ENCODE data around the gene VEZT.
"Not testable (repeated sequence)": the region's sequence is repeated elsewhere in the genome, so short reads cannot be mapped to it uniquely, and the experiment has no call there.

The VEZT gene

DNA sequence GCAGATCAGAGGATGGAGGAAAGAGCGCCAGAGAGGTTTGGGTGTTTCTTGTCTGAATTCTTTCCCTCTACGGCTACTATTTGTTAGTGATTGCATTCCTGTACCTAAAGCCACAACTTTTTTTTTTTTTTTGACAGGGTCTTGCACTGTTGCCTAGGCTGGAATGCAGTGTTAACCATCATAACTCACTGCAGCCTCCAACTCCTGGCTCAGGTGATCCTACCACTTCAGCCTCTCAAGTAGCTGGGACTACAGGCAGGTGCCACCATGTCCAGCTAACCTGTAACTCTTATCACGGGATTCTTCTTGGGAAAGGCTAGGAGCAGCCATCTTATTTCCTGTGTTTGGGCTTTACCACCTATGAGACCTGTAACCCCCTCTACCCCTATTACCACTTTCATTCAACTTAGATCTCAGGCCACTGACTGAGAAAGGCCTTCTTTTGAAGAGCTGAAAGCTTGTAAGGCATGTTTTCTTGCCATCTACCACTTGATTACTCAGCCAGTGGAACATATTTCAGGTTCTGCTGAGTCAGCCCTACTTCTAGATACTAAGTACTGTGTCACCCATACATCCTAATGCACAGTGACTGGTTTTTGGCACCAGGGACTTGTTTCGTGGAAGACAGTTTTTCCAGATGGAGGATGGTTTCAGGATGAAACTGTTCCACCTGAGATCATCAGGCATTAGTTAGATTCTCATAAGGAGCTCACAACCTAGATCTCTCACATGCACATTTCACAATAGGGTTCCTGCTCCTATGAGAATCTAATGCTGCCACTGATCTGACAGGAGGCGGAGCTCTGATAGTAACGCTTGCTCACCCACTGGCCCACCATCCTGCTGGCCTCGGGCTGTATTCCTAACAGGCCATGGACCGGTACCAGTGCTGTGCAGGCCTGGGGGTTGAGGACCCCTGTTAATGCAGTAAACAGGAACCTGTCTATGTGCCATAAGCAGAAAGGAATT lies 6.9 kb downstream of the VEZT start:
- no peak for DNase-seq (ENCODE audit: low spot score)

DNA sequence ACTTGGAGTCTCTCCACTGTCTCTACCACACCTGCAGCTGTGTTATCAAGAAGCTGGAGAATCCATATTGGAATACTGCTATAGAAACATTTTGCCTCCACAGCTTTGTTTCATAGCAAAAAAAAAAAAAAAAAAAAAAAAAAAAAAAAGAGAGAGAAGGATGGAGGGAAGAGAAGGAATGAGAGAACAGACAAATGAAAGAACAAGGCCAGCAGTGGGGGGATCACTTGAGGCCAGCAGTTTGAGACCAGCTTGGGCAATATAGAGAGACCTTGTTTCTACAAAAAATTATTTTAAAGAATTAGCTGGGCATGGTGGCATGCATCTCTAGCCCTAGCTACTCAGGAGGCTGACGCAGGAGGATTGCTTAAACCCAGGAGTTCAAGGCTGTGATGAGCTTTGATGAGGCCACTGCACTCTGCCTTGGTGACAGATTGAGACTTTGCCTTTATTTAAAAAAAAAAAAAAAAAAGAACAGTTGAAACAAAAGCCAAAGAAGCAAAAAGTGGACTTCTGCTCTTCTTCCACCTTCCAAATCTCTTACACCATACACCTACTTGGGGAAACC lies 8.1 kb downstream of the VEZT start:
- DNase-seq (ENCODE audit: low spot score) = no peak

DNA sequence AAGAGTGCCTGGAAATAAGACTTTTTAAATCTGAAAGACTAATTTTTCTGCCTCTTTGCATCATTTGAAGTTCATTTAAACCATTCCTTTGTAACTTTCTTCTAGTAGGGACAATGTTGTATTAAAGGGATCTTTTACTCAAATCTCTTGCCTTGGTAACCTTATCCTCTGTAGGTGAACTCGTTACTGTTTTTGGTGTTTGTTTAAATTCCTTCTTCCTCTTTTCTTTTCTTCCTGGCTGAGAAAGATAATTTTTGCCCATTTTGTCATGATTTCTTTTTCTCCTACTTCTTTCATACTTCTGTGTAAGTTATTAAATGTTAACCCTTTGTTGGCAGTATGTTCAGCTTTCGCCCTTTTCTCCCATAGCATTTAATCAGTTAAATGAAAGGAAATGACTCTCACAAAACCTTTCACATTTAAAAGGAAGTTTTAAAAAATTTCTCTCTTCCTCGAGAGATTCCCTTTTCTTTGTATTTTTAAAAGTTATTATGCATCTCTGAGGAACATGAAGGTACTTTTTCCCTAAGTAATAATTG lies 10.3 kb downstream of the VEZT start:
- no peak for DNase-seq (ENCODE audit: low spot score)

DNA sequence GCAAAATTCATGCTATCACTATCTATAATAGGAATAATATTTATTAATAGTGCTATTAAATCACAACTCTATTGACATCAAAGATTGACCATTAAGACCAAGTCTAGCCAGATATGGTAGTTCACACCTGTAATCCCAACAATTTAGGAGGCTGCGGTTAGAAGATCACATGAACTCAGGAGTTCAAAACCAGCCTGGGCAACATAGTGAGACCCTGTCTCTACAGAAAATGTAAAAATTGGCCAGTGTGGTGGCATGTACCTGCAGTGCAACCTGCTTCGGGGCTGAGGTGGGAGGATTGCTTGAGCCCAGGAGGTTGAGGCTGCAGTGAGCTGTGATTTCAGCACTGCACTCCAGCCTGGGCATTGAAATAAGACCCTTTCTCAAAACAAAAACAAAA lies 11.0 kb downstream of the VEZT start:
- no peak for DNase-seq (ENCODE audit: low spot score)

DNA sequence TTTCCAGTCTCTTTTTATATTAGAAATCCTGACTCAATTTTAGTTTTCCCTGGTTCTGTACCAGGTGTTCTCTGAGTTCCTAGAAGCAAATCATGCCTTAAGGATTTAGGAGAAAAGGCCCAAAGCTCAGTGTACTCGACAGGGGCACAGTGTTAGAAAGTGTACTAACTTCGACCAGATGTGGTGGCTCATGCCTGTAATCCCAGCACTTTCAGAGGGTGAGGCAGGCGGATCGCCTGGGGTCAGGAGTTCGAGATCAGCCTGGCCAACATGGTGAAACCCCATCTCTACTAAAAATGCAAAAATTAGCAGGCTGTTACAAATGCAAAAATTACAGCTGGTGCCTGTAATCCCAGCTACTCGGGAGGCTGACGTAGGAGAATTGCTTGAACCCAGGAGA lies 12.0 kb downstream of the VEZT start:
- DNase-seq (ENCODE audit: low spot score) = no peak

DNA sequence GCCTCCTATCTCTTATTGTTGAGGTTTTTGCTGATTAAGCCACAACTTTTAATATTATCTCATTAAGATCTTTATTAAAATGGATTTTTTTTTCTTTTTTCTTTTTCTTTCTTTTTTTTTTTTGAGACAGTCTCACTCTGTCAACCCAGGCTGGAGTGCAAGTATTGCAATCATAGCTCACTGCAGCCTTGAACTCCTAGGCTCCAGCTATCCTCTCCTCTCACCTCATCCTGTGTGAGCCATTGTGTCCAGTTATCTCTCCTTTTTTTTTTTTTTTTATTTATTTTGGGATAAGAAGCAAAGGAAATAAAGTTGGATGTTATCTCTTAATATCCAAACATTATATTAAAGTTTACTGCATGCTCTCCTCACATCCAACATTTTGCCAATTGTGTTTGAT lies 12.7 kb downstream of the VEZT start:
- no peak for DNase-seq (ENCODE audit: low spot score)

DNA sequence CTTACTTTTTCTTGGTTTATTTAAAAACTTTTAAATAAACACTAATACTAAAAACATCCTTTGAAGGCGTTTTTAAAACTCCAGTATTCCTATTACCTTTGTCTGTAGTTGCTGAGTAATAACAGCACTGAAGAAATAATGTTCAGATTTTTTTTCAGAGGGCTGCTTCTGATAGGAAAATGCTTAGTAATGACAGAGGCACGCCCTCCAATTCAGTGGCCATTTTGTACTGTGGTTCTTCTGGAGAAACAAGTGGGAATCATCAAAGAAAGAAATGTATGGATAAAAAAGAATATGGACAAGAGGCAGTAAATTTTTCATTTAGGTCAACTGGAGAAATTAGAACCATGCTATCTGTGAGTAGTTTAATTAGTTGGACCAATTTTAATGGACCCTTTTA lies 13.6 kb downstream of the VEZT start:
- DNase-seq (ENCODE audit: low spot score) = no peak

DNA sequence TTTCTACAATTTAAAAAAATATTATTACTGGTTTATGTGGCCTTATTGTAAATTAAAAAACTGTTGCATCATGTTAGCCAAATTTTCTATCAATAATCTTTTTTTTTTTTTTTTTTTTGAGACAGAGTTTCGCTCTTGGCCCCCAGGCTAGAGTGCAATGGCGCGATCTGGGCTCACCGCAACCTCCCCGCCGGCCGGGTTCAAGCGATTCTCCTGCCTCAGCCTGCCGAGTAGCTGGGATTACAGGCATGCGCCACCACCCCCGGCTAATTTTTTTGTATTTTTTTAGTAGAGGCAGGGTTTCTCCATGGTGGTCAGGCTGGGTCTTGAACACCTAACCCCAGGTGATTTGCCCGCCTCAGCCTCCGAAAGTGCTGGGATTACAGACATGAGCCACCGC lies 16.6 kb downstream of the VEZT start:
- not testable (repeated sequence) for DNase-seq (ENCODE audit: low spot score)

DNA sequence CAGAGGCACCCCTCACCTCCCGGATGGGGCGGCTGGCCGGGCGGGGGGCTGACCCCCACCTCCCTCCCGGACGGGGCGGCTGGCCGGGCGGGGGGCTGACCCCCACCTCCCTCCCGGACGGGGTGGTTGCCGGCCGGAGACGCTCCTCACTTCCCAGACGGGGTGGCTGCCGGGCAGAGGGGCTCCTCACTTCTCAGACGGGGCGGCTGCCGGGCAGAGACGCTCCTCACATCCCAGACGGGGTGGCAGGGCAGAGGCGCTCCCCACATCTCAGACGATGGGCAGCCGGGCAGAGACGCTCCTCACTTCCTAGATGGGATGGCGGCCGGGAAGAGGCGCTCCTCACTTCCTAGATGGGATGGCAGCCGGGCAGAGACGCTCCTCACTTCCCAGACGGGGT lies 18.0 kb downstream of the VEZT start:
- not testable (repeated sequence) for DNase-seq (ENCODE audit: low spot score)

DNA sequence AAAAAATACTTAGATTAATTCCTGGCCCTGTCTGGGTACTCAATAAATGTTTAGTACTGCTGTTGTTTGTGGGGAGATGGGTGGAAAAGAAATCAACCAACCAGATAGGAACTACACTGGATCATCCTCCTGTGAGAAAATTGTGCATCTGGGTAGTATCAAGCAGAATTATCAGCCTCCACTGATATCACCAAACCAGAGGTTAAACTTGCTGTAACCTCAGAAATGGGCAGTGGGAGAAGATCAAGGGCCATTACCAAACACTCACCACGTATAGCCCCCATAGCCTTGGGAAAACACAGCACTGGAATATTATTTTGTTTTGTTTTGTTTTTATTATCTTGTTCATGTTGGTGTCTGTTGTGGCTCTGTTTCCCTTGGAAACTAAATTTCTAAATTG lies 19.7 kb downstream of the VEZT start:
- DNase-seq (ENCODE audit: low spot score) = no peak

DNA sequence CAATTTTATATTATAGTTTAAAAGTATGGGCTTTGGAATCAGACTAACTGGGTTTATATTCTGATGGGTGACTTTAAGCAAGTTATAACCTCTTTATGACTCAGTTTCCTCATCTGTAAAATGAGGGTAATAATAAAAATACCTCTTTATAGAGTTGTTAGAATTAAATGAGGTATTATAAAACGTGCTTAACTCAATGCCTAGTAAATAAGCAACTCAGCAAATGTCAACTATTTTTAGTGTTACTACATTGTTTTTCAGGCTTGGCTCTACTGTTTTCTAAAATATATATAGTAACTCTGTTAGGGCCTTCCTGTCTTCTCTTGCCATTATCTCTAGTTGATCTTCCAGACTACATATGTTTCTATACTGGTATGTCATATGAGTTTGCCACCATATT lies 20.5 kb downstream of the VEZT start:
- no peak for DNase-seq (ENCODE audit: low spot score)

DNA sequence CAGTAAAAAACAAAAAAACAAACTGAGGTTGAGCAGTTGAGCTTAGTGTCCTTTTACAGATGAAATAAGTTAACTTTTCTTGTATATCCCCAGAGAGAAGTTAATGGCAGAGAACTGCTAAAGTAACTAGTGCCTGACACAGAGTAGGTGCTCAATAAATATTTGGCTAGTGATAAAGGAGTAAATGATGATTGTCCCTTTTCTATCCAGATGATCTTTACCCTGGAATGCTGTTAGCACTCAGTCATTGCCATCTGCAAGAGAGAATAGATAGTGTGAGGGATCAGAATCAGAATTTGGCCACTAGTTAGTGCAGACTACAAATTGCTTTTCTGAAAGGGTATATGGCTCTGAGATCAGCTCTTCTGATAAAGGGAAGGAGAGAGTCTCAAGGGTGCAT lies 21.6 kb downstream of the VEZT start:
- no peak for DNase-seq (ENCODE audit: low spot score)

DNA sequence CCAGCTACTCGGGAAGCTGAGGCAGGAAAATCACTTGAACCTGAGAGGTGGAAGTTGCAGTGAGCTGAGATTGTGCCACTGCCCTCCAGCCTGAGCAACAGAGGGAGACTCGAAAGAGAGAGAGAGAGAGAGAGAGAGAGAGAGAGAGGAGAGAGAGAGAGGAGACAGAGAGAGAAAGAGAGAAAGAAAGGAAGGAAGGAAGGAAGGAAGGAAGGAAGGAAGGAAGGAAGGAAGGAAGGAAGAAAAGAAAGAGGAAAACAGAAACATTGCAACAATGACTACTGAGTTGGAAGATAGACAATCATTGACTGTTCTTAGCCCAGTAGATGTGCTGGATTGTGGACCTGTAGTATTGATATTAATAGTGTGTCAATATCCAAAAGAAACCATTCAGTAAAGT lies 22.2 kb downstream of the VEZT start:
- DNase-seq (ENCODE audit: low spot score) = not testable (repeated sequence)

DNA sequence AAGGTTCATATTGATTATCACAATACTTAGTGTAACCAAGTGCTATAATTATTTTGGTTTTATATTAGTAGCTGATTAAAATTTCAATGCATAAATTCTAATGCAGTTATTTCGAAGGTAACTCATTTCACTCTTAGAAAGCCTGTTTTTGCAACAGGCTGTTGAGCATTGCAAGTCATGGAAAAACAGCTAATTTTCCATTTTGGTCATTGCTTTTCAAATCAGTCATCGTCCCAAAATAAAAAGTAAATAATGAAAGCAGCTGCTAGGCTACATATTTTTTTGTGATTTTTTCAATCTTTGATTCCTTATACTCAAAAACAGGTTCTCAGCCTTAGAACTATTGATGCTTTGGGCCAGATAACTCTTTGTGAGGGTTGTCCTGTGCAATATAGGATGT lies 22.9 kb downstream of the VEZT start:
- DNase-seq (ENCODE audit: low spot score) = no peak

DNA sequence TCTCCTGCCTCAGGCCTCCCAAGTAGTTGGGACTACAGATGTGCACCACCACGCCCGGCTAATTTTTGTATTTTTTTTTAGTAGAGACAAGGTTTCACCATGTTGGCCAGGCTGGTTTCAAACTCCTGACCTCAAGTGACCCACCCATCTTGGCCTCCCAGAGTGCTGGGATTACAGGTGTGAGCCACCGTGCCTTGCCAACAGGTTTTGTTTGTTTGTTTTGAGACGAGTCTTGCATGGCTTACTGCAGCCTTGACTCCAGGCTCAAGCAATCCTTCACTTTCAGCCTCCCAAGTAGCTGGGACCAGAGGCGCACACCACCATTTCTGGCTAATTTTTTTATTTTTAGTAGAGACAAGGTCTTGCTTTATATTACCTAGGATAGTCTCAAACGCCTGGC lies 23.5 kb downstream of the VEZT start:
- not testable (repeated sequence) for DNase-seq (ENCODE audit: low spot score)

DNA sequence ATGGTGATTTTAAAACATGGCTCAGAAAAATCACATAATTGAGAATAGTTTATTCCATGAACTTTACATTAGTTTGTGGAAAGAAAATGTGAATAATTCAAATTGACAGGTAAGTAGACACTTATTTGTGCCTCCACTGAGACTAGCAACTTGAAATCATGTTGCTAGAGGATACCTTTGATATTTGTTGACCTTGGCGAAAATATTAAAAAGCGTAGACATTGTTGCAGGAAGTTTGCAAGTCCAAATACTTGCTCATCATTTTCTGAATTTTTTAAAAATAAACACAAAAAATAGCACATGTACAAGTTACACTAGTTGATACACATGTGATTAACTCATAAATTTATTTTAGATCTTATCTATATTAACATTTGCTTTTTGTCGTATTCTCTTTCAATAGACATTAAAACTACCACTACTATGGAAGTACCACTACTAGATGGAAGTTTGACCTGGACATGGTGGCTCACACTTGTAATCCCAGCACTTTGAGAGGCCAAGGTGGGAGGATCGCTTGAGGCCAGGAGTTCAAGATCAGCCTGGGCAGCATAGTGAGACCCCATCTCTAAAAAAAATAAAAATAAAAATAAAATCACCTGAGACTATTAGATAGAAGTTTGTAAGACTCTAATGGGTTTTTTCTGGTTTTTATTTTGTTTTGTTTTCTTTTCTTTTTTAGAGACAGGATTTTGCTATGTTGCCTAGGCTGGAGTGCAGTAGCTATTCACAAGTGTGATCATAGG lies 24.3 kb downstream of the VEZT start:
- no peak for DNase-seq (ENCODE audit: low spot score)

DNA sequence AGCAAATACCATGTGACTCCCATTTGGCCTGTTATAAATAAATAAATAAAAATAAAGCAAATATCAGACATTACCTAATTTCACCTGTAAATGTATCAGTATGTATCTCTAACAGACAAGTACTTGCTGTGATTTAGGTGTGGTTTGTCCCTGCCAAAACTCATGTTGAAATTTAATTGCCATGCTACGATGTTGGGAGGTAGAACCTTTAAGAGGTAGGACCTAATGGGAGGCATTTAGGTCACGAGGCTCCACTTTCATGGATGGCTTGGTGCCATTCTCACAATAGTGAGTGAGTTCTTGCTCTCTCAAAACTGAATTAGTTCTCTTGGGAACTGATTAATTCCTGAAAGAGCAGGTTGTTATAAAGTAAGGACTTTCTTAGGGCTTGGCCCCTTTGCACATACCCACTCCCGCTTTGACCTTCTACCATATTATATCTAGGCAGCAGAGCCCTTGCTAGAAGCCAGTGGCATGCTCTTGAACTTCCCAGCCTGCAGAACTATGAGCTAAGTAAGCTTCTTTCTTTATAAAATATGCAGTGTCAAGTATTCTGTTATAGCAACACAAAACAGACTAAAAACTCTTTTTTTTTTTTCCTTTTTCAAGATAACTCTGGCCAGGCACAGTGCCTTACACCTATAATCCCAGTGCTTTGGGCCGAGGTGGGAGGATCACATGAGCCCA lies 26.0 kb downstream of the VEZT start:
- no peak for DNase-seq (ENCODE audit: low spot score)

DNA sequence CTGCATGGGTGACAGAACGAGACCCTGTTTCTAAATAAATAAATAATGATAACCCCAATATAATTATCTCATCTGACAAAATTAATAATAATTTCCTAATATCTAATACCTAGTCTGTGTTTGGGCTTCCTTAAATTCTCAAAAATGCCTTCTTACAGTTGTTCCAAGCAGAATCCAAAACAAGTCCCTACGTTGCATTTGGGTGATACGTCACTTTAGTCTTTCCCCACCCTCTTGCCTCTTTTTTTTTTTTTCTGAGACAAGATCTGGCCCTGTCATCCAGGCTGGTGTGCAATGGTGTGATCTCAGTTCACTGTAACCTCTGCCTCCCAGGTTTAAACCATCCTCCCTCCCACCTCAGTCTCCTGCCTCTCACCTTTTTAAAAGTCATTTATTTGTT lies 26.7 kb downstream of the VEZT start:
- no peak for DNase-seq (ENCODE audit: low spot score)

DNA sequence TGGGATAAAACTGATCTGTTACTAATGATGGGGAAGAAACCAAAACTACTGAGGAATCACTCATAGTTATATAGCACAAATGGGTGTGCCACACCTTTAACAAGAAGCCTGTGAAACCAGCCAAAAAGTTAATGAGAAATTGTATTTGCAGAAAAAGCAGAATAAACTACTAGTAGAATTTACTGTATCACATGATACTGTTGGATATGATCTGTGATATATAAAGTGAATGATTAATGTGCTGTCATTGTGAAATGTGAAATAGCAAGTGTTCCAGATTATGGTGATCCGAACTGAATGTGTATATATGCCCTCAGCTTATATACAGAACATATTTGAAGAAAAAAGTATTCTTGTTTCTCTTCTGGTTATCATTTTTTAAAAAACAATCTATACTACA lies 30.5 kb downstream of the VEZT start:
- no peak for DNase-seq (ENCODE audit: low spot score)

DNA sequence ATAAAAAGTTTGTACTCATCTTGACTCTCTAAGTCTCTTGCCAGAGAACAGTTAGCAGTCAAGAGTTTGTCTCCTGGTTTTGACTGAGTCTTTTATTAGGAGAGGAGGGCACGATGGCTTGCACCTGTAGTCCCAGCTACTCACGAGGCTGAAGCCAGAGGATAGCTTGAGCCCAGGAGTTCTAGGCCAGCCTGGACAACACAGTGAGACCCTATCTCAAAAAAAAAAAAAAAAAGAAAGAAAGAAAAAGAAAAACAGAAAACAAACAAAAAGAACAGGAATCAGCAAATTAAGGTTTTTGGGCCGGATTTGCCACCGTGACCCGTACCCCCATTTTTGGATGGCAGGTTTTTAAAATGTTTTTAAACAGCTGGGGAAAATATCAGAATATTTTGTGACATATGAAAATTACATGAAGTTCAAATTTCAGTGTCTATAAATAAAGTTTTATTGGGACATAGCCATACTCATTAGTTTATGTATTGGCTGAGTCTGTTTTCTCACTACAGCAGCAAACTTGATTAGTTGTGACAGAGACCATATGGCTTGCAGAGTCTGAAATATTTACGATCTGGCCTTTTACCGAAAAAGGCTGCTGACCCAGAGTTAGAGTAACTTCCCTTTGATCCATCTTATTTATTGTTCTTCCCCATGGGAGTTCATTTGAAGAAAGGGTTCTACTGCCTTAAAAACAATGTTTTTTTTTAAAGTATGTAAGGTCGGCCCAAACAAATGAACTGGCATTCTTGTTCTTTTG lies 31.2 kb downstream of the VEZT start:
- no peak for DNase-seq (ENCODE audit: low spot score)

DNA sequence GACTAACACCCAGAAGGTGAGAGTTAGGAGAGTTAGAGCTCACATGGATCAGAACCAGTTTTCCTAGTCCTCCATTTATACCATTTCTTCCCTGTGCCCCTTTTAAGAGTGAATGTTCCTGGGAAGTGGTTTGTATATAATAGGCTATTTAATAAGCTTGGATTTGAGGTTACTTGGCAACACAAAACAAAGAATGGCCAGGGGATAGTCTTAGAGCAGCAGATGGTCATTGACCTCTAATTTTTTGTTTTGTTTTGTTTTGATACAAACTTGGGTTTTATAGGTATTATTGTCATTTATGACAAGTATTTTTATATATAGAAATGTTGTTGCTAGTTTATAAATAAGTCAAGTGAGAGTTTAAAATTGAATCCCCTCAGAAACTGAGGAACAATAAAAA lies 35.8 kb downstream of the VEZT start:
- DNase-seq (ENCODE audit: low spot score) = no peak

Measured in ecto neural progenitor cell (in vitro differentiated cells).